GM18909 (cell line): ENCODE data around the gene MPDU1.

Source experiments
- ATAC-seq: cut with Tn5 transposase; IDR thresholded peaks from one replicate; pipeline ENCODE4 v1.9.1; 2021; ENCODE audit warnings: mild to moderate bottlenecking; ENCODE audit not compliant: unreplicated experiment, poor library complexity

Gene MPDU1

DNA sequence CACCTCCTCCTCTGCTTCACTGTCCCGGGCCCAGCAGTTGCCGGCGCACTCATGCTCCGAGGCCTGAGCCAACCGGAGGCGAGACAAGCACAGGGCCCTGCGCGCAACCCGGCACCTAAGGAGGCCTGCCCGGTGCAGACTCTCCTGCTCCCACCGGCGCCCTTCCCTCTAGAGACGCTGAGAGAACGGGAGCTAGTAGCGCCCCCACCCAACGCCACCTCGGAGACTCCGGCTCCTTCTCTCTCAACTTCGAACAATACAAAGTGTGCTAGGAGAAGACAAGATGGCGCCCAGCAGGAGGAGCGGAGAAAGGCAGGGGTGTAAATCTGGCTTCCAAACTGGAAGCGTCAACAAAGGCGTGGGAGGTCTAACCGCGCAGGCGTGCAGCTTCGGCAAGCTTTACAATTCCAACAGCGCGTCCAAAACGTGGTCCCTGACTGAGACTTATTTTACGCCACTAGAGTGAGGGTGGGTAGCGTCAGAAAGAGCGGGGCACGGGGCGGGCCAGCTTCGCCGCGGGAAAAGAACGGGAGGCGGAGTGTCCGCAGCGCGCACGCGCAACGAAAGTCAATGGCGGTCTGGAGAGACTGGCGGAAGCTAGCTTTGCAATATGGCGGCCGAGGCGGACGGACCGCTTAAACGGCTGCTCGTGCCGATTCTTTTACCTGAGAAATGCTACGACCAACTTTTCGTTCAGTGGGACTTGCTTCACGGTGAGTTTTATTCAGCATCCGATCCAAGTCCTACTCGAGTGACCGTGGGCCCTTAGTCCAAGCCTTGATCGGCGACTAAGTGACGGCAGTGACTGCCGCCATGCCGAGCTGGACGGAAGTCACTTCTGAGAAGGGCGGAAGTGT lies at the start of gene MPDU1:
MPDU1 (plus strand) TSS at position 600 of the 857 bp plus-strand sequence; CDS start at position 611, 11 bp downstream.
- peak; percentile 64 for ATAC-seq

DNA sequence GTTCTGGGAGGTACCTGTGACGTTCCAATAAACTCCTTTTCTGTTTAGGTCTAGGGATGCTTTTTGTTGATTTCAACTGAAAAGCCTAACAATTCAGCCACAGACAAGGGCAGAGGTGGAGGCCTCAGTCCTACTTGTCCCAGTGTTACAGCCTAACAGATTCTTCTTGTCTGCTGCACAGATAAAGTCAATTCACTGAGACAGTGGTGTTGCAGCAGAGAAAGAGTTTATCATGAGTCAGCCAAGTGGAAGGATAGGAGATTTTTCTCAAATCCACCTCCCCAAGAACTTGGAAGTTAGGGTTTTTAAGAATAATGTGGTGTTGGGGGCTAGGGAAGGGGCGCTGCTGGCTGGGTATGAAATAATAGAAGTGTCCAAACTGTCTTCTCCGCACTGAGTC lies 45.6 kb upstream of the MPDU1 start:
- no peak for ATAC-seq

DNA sequence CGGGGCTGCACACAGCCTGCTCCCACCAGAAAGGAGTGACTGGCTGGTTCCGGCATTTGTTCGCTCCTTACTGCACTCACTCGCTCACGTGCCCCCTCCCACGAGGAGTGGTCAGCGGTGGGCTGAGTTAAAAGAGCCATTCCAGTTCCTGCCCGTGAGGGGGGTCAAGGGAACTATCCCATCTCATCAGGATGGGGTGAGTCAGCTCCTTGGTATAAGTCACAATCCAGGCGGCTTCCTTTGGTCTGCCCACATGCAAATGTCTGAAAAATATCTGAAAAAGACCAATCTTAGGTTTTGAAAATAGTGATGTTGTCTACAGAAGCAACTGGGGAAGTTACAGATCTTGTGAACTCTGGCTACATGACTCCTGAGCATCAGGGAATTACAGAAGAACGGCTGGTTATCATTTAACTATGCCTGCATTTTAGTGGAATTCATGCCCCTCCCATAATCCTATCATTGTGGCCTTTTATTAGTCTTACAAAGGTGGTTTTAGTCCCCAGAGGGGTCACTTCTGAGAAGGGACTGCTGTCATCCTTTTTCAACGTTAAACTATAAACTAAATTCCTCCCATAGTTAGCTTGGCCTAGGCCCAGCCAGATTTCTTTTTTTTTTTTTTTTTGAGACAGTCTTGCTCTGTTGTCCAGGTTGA lies 44.6 kb upstream of the MPDU1 start:
- ATAC-seq = no peak

- ATAC-seq = no peak
These were observed 42.5 kb upstream of the MPDU1 start for GRCh38 chr17:7541074-7541621.

- ATAC-seq = no peak
These were observed 38.7 kb upstream of the MPDU1 start for GRCh38 chr17:7544911-7545310.

DNA sequence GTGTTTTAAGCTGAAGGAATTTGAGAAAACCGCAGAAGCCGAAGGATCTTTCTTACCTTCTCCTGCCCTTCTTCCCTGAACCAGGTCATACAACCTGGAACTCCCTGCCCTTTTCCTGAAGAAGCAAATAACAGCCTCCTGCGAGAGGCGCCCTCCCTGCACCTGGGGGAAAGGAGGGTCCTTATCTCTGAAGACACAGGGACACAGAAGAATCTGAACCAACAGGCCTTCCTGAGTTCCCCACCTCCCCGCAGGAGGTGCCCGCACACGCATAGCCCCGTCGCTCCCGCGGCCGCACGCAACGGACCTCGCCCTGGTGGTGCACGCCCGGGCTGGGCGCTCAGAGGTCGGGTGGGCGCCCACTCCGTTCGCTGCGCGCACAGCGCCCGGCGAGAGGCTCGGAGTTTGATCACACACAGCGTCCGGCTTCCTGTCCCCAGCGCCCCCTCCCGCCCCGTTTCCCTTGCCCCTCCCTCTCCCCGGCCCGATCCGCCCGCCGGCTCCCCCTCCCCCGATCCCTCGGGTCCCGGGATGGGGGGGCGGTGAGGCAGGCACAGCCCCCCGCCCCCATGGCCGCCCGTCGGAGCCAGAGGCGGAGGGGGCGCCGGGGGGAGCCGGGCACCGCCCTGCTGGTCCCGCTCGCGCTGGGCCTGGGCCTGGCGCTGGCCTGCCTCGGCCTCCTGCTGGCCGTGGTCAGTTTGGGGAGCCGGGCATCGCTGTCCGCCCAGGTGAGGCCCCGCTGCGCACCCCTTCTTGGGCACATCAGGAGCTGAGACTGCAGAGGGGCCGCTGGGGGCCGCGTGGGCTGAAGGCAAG lies 34.9 kb upstream of the MPDU1 start, which contains the start of gene TNFSF12:
TNFSF12 (plus strand) TSS at position 474 of the 816 bp plus-strand sequence; CDS start at position 570, 96 bp downstream.
- ATAC-seq = no peak

GRCh38 chr17:7549401-7550055 lies 34.1 kb upstream of the MPDU1 start:
- ATAC-seq = no peak

DNA sequence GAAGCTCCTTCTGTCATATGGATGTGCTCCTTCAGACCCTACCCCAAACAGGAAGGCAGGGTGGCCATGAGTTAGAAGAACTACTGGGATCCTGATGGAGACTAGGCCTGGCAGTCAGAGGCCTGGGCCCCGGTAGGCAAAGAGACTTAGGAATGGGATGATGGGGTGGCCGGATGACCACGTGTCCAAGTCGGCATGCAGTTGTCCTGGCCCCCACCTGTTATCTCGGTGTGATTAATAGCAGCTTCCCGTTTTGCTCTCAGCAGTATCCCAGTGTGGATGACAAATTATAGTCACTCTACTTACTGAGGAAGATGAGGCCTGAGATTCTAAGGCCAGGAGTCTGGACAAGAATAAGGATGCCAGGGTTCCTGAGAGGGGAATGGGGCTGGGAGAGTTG lies 33.3 kb upstream of the MPDU1 start:
- no peak for ATAC-seq

DNA sequence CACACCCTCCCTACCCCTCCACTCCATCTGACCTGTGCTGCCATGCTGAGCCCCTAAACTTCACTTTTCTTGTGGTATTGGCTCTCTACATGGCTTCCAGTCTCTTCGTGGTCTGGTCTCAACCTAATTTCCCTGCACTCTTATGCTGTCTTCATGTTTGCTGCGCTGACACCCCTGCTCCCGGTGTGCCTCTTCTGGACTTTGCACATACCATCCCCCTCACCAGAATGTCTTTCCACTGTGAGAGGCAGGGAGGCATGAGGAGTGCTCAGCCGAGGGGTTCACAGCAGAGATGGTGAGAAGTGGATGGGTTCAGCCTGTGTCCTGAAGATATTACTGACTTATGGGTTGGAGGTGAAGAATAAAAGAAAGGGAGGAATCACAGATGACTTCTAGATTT lies 32.3 kb upstream of the MPDU1 start:
- no peak for ATAC-seq

DNA sequence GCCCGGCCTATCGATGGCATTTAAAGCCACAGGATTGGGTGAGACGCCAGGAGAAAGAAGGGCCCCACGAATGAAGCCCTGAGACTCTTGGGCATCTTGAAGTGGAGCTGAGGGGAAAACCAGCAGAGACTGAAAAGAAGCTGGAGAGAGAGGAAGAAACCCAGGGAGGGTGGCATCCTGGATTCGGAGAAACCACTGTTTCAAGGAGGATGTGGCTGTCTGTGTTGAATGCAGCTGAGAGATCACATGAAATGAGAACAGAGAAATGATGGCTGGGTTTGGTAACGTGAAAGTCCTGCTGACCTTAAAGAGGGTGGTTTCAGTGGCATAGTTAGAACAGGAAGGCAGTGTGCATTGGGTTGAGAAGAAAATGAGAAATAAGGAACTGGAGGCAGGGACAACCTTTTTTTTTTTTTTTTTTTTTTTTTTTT lies 31.0 kb upstream of the MPDU1 start:
- peak; percentile 59 for ATAC-seq

- ATAC-seq = no peak
These were observed 30.3 kb upstream of the MPDU1 start for GRCh38 chr17:7553356-7553755.

- ATAC-seq = no peak
These were observed 28.2 kb upstream of the MPDU1 start for GRCh38 chr17:7555320-7555948.

GRCh38 chr17:7556627-7557026 lies 27.0 kb upstream of the MPDU1 start:
- no peak for ATAC-seq

DNA sequence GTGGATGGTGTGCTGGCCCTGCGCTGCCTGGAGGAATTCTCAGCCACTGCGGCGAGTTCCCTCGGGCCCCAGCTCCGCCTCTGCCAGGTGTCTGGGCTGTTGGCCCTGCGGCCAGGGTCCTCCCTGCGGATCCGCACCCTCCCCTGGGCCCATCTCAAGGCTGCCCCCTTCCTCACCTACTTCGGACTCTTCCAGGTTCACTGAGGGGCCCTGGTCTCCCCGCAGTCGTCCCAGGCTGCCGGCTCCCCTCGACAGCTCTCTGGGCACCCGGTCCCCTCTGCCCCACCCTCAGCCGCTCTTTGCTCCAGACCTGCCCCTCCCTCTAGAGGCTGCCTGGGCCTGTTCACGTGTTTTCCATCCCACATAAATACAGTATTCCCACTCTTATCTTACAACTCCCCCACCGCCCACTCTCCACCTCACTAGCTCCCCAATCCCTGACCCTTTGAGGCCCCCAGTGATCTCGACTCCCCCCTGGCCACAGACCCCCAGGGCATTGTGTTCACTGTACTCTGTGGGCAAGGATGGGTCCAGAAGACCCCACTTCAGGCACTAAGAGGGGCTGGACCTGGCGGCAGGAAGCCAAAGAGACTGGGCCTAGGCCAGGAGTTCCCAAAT lies 26.4 kb upstream of the MPDU1 start:
- ATAC-seq = no peak

- ATAC-seq = no peak
These were observed 25.7 kb upstream of the MPDU1 start for GRCh38 chr17:7557775-7558543.

GRCh38 chr17:7558544-7559319 lies 24.9 kb upstream of the MPDU1 start, which contains the start of gene TNFSF13:
Gene TNFSF13, plus strand, starts transcription at chr17:7558750. Its CDS starts 290 bp downstream, at chr17:7559040.
- ATAC-seq = no peak
